HG03439 (cell line): ENCODE measurements around the gene TBC1D9.
A peak's percentile ranks its signal among the peaks of the same experiment; 100 is the strongest.
"Not testable (repeated sequence)": the region's sequence is repeated elsewhere in the genome, so short reads cannot be mapped to it uniquely, and the experiment has no call there.

Source experiments
- ATAC-seq: cut with Tn5 transposase; IDR thresholded peaks from one replicate; pipeline ENCODE4 v1.9.1; 2021; ENCODE audit warnings: mild to moderate bottlenecking, moderate library complexity; ENCODE audit not compliant: unreplicated experiment

The TBC1D9 gene

GRCh38 chr4:140754918-140755773 lies 1.0 kb downstream of the TBC1D9 start:
- ATAC-seq: peak; percentile 33

GRCh38 chr4:140753329-140753728 lies 2.9 kb downstream of the TBC1D9 start:
- no peak for ATAC-seq

GRCh38 chr4:140752291-140753068 lies 3.7 kb downstream of the TBC1D9 start:
- no peak for ATAC-seq

DNA sequence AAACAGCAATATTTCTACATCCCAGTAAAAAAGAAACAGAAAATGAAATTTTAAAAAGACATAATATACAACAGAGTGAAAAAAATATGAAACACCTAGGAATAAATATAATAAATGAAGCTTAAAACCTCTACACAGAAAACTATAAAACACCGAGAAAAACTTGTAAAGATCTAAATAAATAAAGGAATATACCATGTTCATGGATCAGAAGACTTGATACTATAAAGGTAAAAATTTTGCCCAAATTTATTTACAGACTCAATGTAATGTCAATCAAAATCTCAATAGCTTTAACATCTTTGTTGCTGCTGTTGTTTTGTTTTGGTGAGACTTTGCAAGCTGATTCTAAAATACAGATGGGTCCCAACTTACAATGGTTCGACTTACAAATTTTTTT lies 5.7 kb downstream of the TBC1D9 start:
- no peak for ATAC-seq

GRCh38 chr4:140748171-140748570 lies 8.0 kb downstream of the TBC1D9 start:
- no peak for ATAC-seq

DNA sequence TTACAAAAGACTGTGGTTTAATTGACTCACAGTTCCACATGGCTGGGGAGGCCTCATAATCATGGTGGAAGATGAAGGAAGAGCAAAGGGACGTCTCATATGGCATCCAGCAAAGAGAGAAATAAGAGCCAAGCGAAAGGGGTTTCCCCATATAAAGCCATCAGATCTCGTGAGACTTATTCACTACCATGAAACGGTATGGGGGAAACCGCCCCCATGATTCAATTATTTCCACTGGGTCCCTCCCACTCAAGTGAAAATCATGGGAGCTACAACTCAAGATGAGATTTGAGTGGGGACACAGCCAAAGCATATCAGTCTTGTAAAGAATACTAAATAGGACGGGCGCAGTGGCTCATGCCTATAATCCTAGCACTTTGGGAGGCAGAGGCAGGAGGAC lies 9.6 kb downstream of the TBC1D9 start:
- ATAC-seq: not testable (repeated sequence)

- ATAC-seq: no peak
Measured at GRCh38 chr4:140744421-140744820, 11.8 kb downstream of the TBC1D9 start.

DNA sequence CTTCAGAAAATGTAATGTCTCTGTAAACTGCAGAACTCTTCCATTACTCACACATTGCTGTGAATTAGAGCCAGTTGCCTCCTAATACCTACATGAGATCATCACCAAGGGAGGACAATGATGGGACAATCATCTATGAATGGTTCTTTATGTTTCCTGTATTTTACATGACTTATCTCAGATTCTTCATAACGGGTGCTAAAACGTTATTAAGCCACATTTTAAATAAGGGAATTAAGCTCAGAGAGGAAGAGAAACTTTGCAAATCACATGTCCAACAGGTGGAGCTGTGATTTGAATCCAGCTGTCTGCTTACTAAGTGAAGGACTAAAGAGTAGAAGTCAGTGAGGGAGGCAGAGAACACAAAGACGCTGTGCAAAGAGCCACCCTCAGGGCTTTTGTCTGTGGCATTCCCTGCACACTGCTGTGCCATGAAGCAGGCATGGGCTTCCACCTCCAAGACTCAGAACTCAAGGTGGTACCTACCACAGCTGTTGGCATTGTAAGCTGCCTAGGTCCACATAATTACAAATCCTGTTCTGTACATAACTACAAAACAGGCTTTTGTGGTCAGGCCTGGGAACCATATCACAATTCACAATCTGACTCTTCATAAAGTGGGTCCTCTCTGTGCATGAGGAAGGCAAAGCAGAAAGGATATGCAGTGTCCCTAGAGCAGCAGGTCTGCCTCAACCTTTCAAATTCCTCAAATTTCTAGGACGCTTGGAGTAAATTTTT lies 12.8 kb downstream of the TBC1D9 start:
- ATAC-seq: peak; percentile 56

DNA sequence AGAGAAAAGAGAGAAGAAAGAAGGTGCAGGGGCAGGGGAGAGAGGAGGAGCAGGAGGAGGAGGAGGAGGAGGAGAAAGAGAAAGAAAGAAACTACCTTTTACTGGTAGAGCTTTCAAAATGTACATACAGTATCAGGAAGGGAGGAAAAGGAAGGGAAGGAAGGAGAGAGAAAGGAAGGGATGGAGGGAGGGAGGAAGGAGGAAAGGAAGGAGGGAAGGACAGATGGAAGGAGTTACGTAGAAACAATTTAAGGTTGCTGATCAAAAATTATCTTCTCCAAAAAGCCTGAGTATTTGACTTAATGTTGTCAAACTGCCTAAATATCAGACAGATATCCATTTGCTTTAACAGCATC lies 13.4 kb downstream of the TBC1D9 start:
- ATAC-seq: peak; percentile 39

- ATAC-seq: no peak
Measured at GRCh38 chr4:140740906-140741670, 15.1 kb downstream of the TBC1D9 start.

GRCh38 chr4:140740422-140740821 lies 15.8 kb downstream of the TBC1D9 start:
- ATAC-seq: no peak

DNA sequence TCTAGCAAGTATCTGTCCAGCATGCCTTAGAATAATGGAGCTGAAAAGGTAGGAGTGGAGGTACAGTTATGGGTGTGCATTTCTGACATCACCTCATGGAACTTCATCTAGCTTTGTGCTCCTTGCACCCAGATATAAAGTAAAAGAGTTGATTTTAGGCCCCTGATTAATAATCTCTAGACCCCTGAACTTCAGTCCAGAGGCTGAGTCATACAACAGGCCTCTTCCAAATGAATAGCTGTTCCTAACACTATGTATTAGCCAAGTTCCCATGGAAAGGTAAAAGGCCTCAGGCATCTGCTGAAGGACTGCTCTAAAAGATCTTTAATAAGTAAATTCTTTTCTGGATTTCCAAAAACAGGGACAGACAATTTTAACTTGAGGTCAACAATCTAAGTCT lies 16.2 kb downstream of the TBC1D9 start:
- no peak for ATAC-seq

- ATAC-seq: no peak
Measured at GRCh38 chr4:140738139-140738538, 18.0 kb downstream of the TBC1D9 start.

- no peak for ATAC-seq
Measured at GRCh38 chr4:140736669-140737343, 19.4 kb downstream of the TBC1D9 start.

- ATAC-seq: no peak
Measured at GRCh38 chr4:140735779-140736391, 20.3 kb downstream of the TBC1D9 start.

DNA sequence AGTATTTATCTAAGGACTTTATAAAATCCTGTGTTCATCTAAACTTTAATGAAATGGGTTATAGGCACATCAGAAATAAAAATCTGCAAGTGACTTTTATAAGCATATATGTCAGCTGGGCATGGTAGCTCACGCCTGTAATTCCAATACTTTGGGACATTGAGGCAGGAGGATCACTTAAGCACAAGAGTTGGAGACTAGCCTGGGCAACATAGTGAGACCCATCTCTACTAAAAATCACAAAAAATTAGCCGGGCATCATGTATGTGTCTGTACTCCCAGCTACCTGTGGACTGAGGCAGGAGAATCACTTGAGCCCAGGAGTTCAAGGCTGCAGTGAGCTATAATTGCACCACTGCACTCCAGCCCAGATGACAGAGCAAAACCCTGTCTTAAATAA lies 20.9 kb downstream of the TBC1D9 start:
- ATAC-seq: no peak

GRCh38 chr4:140732780-140733179 lies 23.4 kb downstream of the TBC1D9 start:
- ATAC-seq: no peak

GRCh38 chr4:140729344-140730049 lies 26.7 kb downstream of the TBC1D9 start:
- no peak for ATAC-seq
